OCI-LY1 (cell line): Measurements from ENCODE around the gene RSRP1.

Source experiments
- H2AFZ ChIP-seq: fragments of 200-600 bp; sonication (generic), shearing (Covaris generic); 2 replicates; pipeline ENCODE4 v1.6.0; 2014; ENCODE audit warnings: antibody characterized with exemption, mild to moderate bottlenecking, low read length
- H3F3A ChIP-seq: fragments of 200-600 bp; sonication (generic), shearing (Covaris generic); 2 replicates; pipeline ENCODE4 v1.6.0; 2014; ENCODE audit warnings: mild to moderate bottlenecking, antibody characterized with exemption, low read length, moderate library complexity; ENCODE audit not compliant: insufficient read depth
- H3K27ac ChIP-seq: fragments of 200-600 bp; sonication (generic); 2 replicates; pipeline ENCODE4 v1.5.1; 2014; ENCODE audit warnings: low read length, mixed run types, mild to moderate bottlenecking, low read depth; ENCODE audit not compliant: poor library complexity, severe bottlenecking
- H3K27me3 ChIP-seq: fragments of 200-600 bp; sonication (generic); 2 replicates; pipeline ENCODE4 v1.6.0; 2014; ENCODE audit warnings: antibody characterized with exemption, mild to moderate bottlenecking, low read length, moderate library complexity; ENCODE audit not compliant: insufficient read depth
- H3K36me3 ChIP-seq: fragments of 200-600 bp; sonication (generic); 2 replicates; pipeline ENCODE4 v1.6.1; 2014; ENCODE audit warnings: mild to moderate bottlenecking, antibody characterized with exemption, low read length, moderate library complexity, mixed read lengths; ENCODE audit not compliant: insufficient read depth
- H3K4me1 ChIP-seq: fragments of 200-600 bp; sonication (generic); 2 replicates; pipeline ENCODE4 v1.5.1; 2014; ENCODE audit warnings: mild to moderate bottlenecking, low read length, moderate library complexity; ENCODE audit not compliant: insufficient read depth, severe bottlenecking
- H3K4me2 ChIP-seq: fragments of 200-600 bp; sonication (generic), shearing (Covaris generic); 2 replicates; pipeline ENCODE4 v1.6.1; 2014; ENCODE audit warnings: low read length
- H3K4me3 ChIP-seq: fragments of 200-600 bp; sonication (generic); 2 replicates; pipeline ENCODE4 v1.5.1; 2014; ENCODE audit warnings: low read length, low read depth, mild to moderate bottlenecking, mixed read lengths; ENCODE audit not compliant: poor library complexity, severe bottlenecking
- H3K79me2 ChIP-seq: fragments of 200-600 bp; shearing (Covaris generic); 2 replicates; pipeline ENCODE4 v1.6.1; 2016; ENCODE audit warnings: mixed run types, low read length, mixed read lengths; ENCODE audit not compliant: insufficient read depth
- H3K9ac ChIP-seq: fragments of 200-600 bp; sonication (generic), shearing (Covaris generic); 2 replicates; pipeline ENCODE4 v1.6.1; 2014; ENCODE audit warnings: mild to moderate bottlenecking, low read length, mixed read lengths
- H3K9me2 ChIP-seq: fragments of 200-600 bp; sonication (generic), shearing (Covaris generic); 2 replicates; pipeline ENCODE4 v1.6.1; 2014; ENCODE audit warnings: low read depth, mild to moderate bottlenecking, low read length, mixed read lengths
- H3K9me3 ChIP-seq: fragments of 200-600 bp; shearing (Covaris generic); 2 replicates; pipeline ENCODE4 v1.6.1; 2014; ENCODE audit warnings: low read length, mixed read lengths
- H4K20me1 ChIP-seq: fragments of 200-600 bp; sonication (generic), shearing (Covaris generic); 2 replicates; pipeline ENCODE4 v1.6.0; 2016; ENCODE audit warnings: mild to moderate bottlenecking, low read length; ENCODE audit not compliant: insufficient read depth
- EZH2 ChIP-seq: fragments of 200-600 bp; sonication (generic), shearing (Covaris generic); IDR thresholded peaks from 2 replicates; pipeline ENCODE4 v1.8.0; 2017; ENCODE audit warnings: borderline replicate concordance, mixed run types, mild to moderate bottlenecking, antibody characterized with exemption, low read length, moderate library complexity, mixed read lengths
- TF ChIP-seq, protein P1 (sequence below): fragments of 200-600 bp; sonication (generic), shearing (Covaris generic); IDR thresholded peaks from 2 replicates; pipeline ENCODE4 v1.5.1; 2017; ENCODE audit warnings: mild to moderate bottlenecking, antibody characterized with exemption, low read length, moderate library complexity, mixed read lengths

RSRP1 gene

DNA sequence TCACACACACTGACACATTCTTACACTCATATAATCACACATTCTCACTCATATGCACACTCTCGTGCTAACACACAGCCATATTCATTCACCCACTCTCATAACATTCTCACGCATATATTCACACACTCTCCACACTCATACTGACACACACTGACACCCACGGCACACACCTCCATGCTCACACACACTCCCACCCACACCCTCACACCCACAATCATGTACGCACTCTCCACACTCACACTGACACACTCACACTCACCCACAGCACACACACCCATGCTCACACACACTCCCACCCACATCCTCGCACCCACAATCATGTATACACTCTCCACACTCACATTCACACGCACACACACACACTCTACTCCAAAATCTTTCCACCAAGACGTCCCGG lies 53.2 kb downstream of the RSRP1 start:
- Histone ChIP-seq H3K4me1 (no peaks in the 10 kb centered on the region), H4K20me1 (no peaks in the 10 kb centered on the region), H2AFZ (no peak overlapping the region), H3K27ac (no peak overlapping the region), H3K27me3 (no peaks in the 10 kb centered on the region; the same call in 1 of the 2 replicates), H3K9ac (no peak overlapping the region), H3K4me2 (no peak overlapping the region), H3F3A (no peaks in the 10 kb centered on the region), H3K36me3 (no peaks in the 10 kb centered on the region), H3K9me2 (no peaks in the 10 kb centered on the region), H3K9me3 (no peaks in the 10 kb centered on the region), H3K79me2 (no peaks in the 10 kb centered on the region), H3K4me3 (no peak overlapping the region)
- TF ChIP-seq EZH2 = no peak
- TF ChIP-seq, protein P1, sequence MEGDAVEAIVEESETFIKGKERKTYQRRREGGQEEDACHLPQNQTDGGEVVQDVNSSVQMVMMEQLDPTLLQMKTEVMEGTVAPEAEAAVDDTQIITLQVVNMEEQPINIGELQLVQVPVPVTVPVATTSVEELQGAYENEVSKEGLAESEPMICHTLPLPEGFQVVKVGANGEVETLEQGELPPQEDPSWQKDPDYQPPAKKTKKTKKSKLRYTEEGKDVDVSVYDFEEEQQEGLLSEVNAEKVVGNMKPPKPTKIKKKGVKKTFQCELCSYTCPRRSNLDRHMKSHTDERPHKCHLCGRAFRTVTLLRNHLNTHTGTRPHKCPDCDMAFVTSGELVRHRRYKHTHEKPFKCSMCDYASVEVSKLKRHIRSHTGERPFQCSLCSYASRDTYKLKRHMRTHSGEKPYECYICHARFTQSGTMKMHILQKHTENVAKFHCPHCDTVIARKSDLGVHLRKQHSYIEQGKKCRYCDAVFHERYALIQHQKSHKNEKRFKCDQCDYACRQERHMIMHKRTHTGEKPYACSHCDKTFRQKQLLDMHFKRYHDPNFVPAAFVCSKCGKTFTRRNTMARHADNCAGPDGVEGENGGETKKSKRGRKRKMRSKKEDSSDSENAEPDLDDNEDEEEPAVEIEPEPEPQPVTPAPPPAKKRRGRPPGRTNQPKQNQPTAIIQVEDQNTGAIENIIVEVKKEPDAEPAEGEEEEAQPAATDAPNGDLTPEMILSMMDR = no peak

GRCh38 chr1:25193229-25193628 lies 54.0 kb downstream of the RSRP1 start:
- Histone ChIP-seq H2AFZ (no peak overlapping the region), H3K4me3 (no peak overlapping the region), H4K20me1 (no peaks in the 10 kb centered on the region), H3F3A (no peaks in the 10 kb centered on the region), H3K9me3 (no peaks in the 10 kb centered on the region), H3K36me3 (no peaks in the 10 kb centered on the region), H3K27me3 (no peaks in the 10 kb centered on the region; the same call in 1 of the 2 replicates), H3K9me2 (no peaks in the 10 kb centered on the region), H3K9ac (no peak overlapping the region), H3K27ac (no peak overlapping the region), H3K4me2 (no peak overlapping the region), H3K4me1 (no peaks in the 10 kb centered on the region), H3K79me2 (no peaks in the 10 kb centered on the region)
- no peak for TF ChIP-seq EZH2
- TF ChIP-seq, protein P1 = no peak
